ENCODE measurements around the gene ERCC4.

DNA sequence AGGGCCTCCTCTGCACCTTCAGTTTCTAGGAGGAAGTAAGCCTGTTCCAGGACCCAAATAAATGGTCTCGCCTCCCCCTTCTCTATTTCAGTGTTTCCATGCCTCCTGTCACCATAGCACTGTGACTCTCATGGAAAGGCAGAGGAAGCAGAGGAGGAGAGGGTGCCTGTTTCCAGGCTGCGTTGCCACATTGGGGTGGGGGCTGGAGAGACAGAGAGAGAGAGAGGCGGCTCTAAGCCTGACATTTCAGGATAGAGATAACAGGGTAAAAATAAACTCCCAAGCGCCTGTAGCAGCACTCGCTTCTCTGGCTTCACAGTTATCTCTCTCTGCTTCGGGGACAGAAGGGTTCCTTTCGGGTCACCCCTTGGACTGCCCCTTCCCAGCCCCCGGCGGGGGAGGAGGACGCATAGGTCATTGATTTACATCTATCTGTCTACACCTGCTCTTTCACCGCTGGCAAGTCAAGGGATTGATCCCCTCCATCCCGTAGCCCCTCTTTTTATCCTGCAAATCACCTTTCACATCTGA, 80.0 kb downstream of the ERCC4 start:
- TF ChIP-seq EZH2 (IDR thresholded peaks at IDR 0.05; ENCODE audit: insufficient read depth, poor library complexity, severe bottlenecking) (no peak), EZH2phosphoT487 (IDR thresholded peaks at IDR 0.05; ENCODE audit: insufficient read depth, low read depth) (no peak)
